ENCODE results near the gene EHBP1L1.
A peak's percentile ranks its signal among the peaks of the same experiment; 100 is the strongest.

The EHBP1L1 gene

GRCh38 chr11:65575568-65576231 is at the start of gene EHBP1L1:
Gene EHBP1L1 (plus strand): TSS chr11:65576053. CDS start chr11:65576303, 250 bp downstream.
- peak within 1 kb of the TSS; percentile 81 for H3K4me3 ChIP-seq (ENCODE audit: low read depth, low read length)
- TF ChIP-seq CTCF (IDR thresholded peaks at IDR 0.05; ENCODE audit: borderline replicate concordance, insufficient read depth, low read depth, low read length), result no peak

- no peak overlapping the region for H3K4me3 ChIP-seq (ENCODE audit: low read depth, low read length)
- TF ChIP-seq CTCF (IDR thresholded peaks at IDR 0.05; ENCODE audit: borderline replicate concordance, insufficient read depth, low read depth, low read length), result no peak
These were observed 49.1 kb upstream of the EHBP1L1 start for GRCh38 chr11:65526744-65527143.

GRCh38 chr11:65528819-65529350 is 47.0 kb upstream of the EHBP1L1 start:
- TF ChIP-seq CTCF (IDR thresholded peaks at IDR 0.05; ENCODE audit: borderline replicate concordance, insufficient read depth, low read depth, low read length), result no peak
- H3K4me3 ChIP-seq (ENCODE audit: low read depth, low read length), result no peak overlapping the region

GRCh38 chr11:65529475-65530156 is 46.2 kb upstream of the EHBP1L1 start:
- no peak overlapping the region for H3K4me3 ChIP-seq (ENCODE audit: low read depth, low read length)
- TF ChIP-seq CTCF (IDR thresholded peaks at IDR 0.05; ENCODE audit: borderline replicate concordance, insufficient read depth, low read depth, low read length), result no peak

GRCh38 chr11:65530157-65530496 is 45.7 kb upstream of the EHBP1L1 start:
- H3K4me3 ChIP-seq (ENCODE audit: low read depth, low read length), result no peak overlapping the region
- TF ChIP-seq CTCF (IDR thresholded peaks at IDR 0.05; ENCODE audit: borderline replicate concordance, insufficient read depth, low read depth, low read length), result peak; percentile 51; the same call in 1 of the 2 replicates

GRCh38 chr11:65532388-65533064 is 43.3 kb upstream of the EHBP1L1 start:
- no peak overlapping the region for H3K4me3 ChIP-seq (ENCODE audit: low read depth, low read length)
- no peak for TF ChIP-seq CTCF (IDR thresholded peaks at IDR 0.05; ENCODE audit: borderline replicate concordance, insufficient read depth, low read depth, low read length)
